Endothelial cell of umbilical vein (primary cell): ENCODE data around the gene KANK2. TPM values are rescaled to one million over a fixed set of nuclear protein-coding genes. Genes with fewer than 3 reads are reported as not detected.

ENCODE experiments used
- BruUV-seq: library from RNA; stranded (reverse); fragments of 400-500 nt; replicated peaks from 2 replicates; lab custom pipeline; 2021; lab: Mats Ljungman, UMichigan
- CTCF ChIA-PET: fragments of 300-600, 350-600 bp; sonication (Branson Sonifier 250); formaldehyde crosslinking; loops from one replicate; lab custom pipeline; 2021; ENCODE audit warnings: antibody characterized with exemption, inconsistent platforms; lab: Charles Lee
- POLR2A ChIA-PET: fragments of 300-600, 350-600 bp; sonication (Branson Sonifier 250); formaldehyde crosslinking; loops from one replicate; lab custom pipeline; 2021; ENCODE audit warnings: antibody characterized with exemption, inconsistent platforms; lab: Charles Lee
- DNase-seq: peaks from one replicate; pipeline ENCODE4 v3.0.0-alpha.2; 2011; ENCODE audit warnings: low read depth, low spot score
- FAIRE-seq: peaks from 2 replicates; lab custom pipeline; 2011; peaks lifted over from hg19 to GRCh38; lab: Jason Lieb, UNC
- H2AFZ ChIP-seq: 2 replicates; pipeline ENCODE4 v1.6.0; 2012; ENCODE audit warnings: low read depth, low read length, control low read depth, inconsistent platforms
- H3K27ac ChIP-seq: 2 replicates; pipeline ENCODE4 v1.5.1; 2011; ENCODE audit warnings: low read depth, mild to moderate bottlenecking, control low read depth, low read length, moderate library complexity; ENCODE audit not compliant: insufficient read depth
- H3K27me3 ChIP-seq, 2 experiments: 2 replicates each; pipeline versions ENCODE4 v1.6.0 to v1.6.1; 2011; ENCODE audit warnings: low read length in 2 of 2, mixed read lengths in 1 of 2; ENCODE audit not compliant: control insufficient read depth in 2 of 2, insufficient read depth in 2 of 2
- H3K36me3 ChIP-seq, 2 experiments: 2 replicates in 1 of 2; 3 replicates in 1 of 2; pipeline ENCODE4 v1.5.1; 2011; ENCODE audit warnings: low read length in 2 of 2, mild to moderate bottlenecking in 1 of 2, moderate library complexity in 1 of 2; ENCODE audit not compliant: control insufficient read depth in 2 of 2, insufficient read depth in 2 of 2; ENCODE audit errors: extremely low read depth in 1 of 2
- H3K4me1 ChIP-seq: 3 replicates; pipeline ENCODE4 v1.5.1; 2011; ENCODE audit warnings: mild to moderate bottlenecking, low read length; ENCODE audit not compliant: control insufficient read depth, insufficient read depth; ENCODE audit errors: extremely low read depth
- H3K4me2 ChIP-seq: 2 replicates; pipeline ENCODE4 v1.6.1; 2011; ENCODE audit warnings: low read length, control low read depth, mixed read lengths; ENCODE audit not compliant: insufficient read depth
- H3K4me3 ChIP-seq, 3 experiments: fragments of 200-600 bp in 1 of 3; sonication (generic), shearing (Covaris generic) in 1 of 3; replicated peaks in 1 of 3; 2 replicates each; pipeline ENCODE4 v1.5.1; 2011 to 2016; ENCODE audit warnings: control low read depth in 3 of 3, low read length in 3 of 3, mild to moderate bottlenecking in 2 of 3, inconsistent platforms in 1 of 3, low read depth in 1 of 3, moderate library complexity in 1 of 3; ENCODE audit not compliant: insufficient read depth in 1 of 3
- H3K79me2 ChIP-seq: 2 replicates; pipeline ENCODE4 v1.6.0; 2012; ENCODE audit warnings: low read length, inconsistent platforms; ENCODE audit not compliant: control insufficient read depth, insufficient read depth
- H3K9ac ChIP-seq: replicated peaks from 2 replicates; pipeline ENCODE3; 2011; ENCODE audit warnings: low read length, control low read depth; ENCODE audit not compliant: insufficient read depth; ENCODE audit errors: extremely low read depth
- H3K9me1 ChIP-seq: replicated peaks from 3 replicates; pipeline ENCODE4 v1.6.0; 2011; ENCODE audit warnings: mild to moderate bottlenecking, low read length; ENCODE audit not compliant: control insufficient read depth, insufficient read depth; ENCODE audit errors: extremely low read depth
- H3K9me3 ChIP-seq: replicated peaks from 2 replicates; pipeline ENCODE4 v1.5.1; 2012; ENCODE audit warnings: low read length, inconsistent platforms; ENCODE audit not compliant: control insufficient read depth, insufficient read depth
- H4K20me1 ChIP-seq: replicated peaks from 2 replicates; pipeline ENCODE3; 2011; ENCODE audit warnings: mild to moderate bottlenecking, low read length; ENCODE audit not compliant: control insufficient read depth, insufficient read depth; ENCODE audit errors: extremely low read depth
- CTCF ChIP-seq, 2 donors: IDR thresholded peaks; 1 replicate in 1 of 2; 2 replicates in 1 of 2; pipeline ENCODE4 v1.5.1; 2011; ENCODE audit warnings: low read length in 2 of 2, mild to moderate bottlenecking in 2 of 2, moderate library complexity in 2 of 2, control low read depth in 1 of 2, inconsistent platforms in 1 of 2, low read depth in 1 of 2; ENCODE audit not compliant: insufficient read depth in 1 of 2; ENCODE audit errors: extremely low read depth in 1 of 2
- GATA2 ChIP-seq: IDR thresholded peaks from 2 replicates; pipeline ENCODE4 v1.7.0; 2011; ENCODE audit warnings: low read depth, mild to moderate bottlenecking, moderate library complexity, mixed read lengths, low read length; ENCODE audit not compliant: insufficient read length, insufficient read depth
- JUN ChIP-seq: IDR thresholded peaks from 2 replicates; pipeline ENCODE4 v1.6.1; 2011; ENCODE audit warnings: borderline replicate concordance, low read depth; ENCODE audit not compliant: insufficient read length, insufficient read depth
- POLR2AphosphoS5 ChIP-seq: IDR thresholded peaks from 2 replicates; pipeline ENCODE4 v1.6.1; 2012; ENCODE audit warnings: low read depth, mild to moderate bottlenecking, control low read depth, low read length, moderate library complexity; ENCODE audit not compliant: insufficient read depth
- dilution Hi-C: fragments of 300-500 bp; cut with MboI; formaldehyde crosslinking; loops from one replicate; pipeline ENCODE4 v1.15.0; 2019; ENCODE audit warnings: low sequenced_read_pairs; ENCODE audit not compliant: extremely low pct_ligation_motif_present
- intact Hi-C: fragments of 100-400 bp; cut with micrococcal nuclease; formaldehyde crosslinking; loops from one replicate; pipeline ENCODE4 v1.10.0; 2022
- polyA plus RNA-seq, 4 experiments: library from polyadenylated mRNA; depleted of rRNA in 3 of 4; stranded (reverse) in 3 of 4; unstranded in 1 of 4; fragments of >200 nt; gene quantifications; 2 replicates each; pipeline versions ENCODE4 v1.2.1 to v1.2.3, GENCODE V29; 2011 to 2012; ENCODE audit warnings: missing spikeins in 1 of 4
- total RNA-seq: library from RNA; stranded (reverse); gene quantifications from 2 replicates; pipeline ENCODE4 v1.2.3, GENCODE V29; 2021
- TF ChIP-seq, protein P1 (sequence below): IDR thresholded peaks from 2 replicates; pipeline ENCODE4 v1.6.1; 2011; ENCODE audit not compliant: insufficient read depth, insufficient read length

KANK2 gene
- total and polyA plus RNA-seq, 2 donors (not counting 3 experiments of a cell fraction or from before 2014, with no cell fraction given), result 41.7 to 77.9 TPM

GRCh38 chr19:11198175-11198534, 810 bp upstream of the KANK2 start:
- Histone ChIP-seq H3K4me3 (no peak overlapping the region), H3K4me2 (no peak overlapping the region), H3K9me3 (no peaks in the 10 kb centered on the region), H2AFZ (no peak overlapping the region), H4K20me1 (no peaks in the 10 kb centered on the region), H3K9ac (no peak overlapping the region), H3K79me2 (peaks cover 29% of the 10 kb centered on the region), H3K27ac (peak overlapping the region; percentile 28), H3K9me1 (no peaks in the 10 kb centered on the region), H3K4me1 (peaks cover 19% of the 10 kb centered on the region), H3K27me3 (no peaks in the 10 kb centered on the region), H3K36me3 (peaks cover 7 to 38% of the 10 kb centered on the region in 2 experiments)
- CTCF ChIA-PET, result interaction anchor here (1.0 to 2.2 kb wide), 6 partner anchors 10 to 162 kb away, joined by 3 to 17 read pairs (median 4); no protein-coding TSS in a partner anchor
- no peak for FAIRE-seq
- intact Hi-C loops (no loop called here), dilution Hi-C loops (no loop called here)
- BruUV-seq, result no TSS peak
- DNase-seq, result no peak
- POLR2A ChIA-PET, result interaction anchor here (0.6 kb wide), 1 partner anchor 73 kb away, joined by 3 read pairs; no protein-coding TSS in a partner anchor
- TF ChIP-seq, protein P1, sequence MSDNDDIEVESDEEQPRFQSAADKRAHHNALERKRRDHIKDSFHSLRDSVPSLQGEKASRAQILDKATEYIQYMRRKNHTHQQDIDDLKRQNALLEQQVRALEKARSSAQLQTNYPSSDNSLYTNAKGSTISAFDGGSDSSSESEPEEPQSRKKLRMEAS, result no peak
- TF ChIP-seq GATA2, result no peak
- no peak for TF ChIP-seq JUN
- no peak for TF ChIP-seq POLR2AphosphoS5
- TF ChIP-seq CTCF (IDR thresholded peaks at IDR 0.05; ENCODE audit: extremely low read depth in 1 of 2, insufficient read depth in 1 of 2, low read depth in 1 of 2, low read length in 2 of 2), result no peak
